Hippocampal formation (tissue), 2 donors: ENCODE measurements around the gene HOMEZ.
"Not testable (repeated sequence)": the region's sequence is repeated elsewhere in the genome, so short reads cannot be mapped to it uniquely, and the experiment has no call there.

ENCODE experiments used
- DNase-seq, 2 donors: peaks; one replicate each; lab custom pipeline; 2025; lab: John Stamatoyannopoulos, UW

The HOMEZ gene

GRCh38 chr14:23281247-23281646 lies 4.7 kb downstream of the HOMEZ start:
- no peak for DNase-seq

- not testable (repeated sequence) for DNase-seq
Measured at GRCh38 chr14:23277928-23278327, 8.0 kb downstream of the HOMEZ start.

DNA sequence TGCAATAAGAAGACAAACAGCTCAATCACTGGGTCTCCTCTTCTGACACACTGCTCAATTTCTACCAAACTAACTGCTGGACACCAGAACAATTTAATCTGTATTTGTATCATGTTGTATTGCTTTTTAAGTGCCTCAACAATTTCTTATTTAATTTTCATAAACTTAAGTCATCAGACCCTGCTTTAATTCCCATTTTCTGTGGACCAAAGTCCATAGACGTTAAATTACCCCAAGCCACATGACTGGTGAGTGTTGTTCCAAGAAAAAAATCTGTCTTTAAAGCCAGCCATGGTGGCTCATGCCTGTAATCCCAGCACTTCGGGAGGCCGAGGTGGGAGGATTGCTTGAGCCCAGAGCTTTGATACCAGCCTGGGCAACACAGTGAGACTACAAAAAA lies 8.7 kb downstream of the HOMEZ start:
- no peak for DNase-seq

DNA sequence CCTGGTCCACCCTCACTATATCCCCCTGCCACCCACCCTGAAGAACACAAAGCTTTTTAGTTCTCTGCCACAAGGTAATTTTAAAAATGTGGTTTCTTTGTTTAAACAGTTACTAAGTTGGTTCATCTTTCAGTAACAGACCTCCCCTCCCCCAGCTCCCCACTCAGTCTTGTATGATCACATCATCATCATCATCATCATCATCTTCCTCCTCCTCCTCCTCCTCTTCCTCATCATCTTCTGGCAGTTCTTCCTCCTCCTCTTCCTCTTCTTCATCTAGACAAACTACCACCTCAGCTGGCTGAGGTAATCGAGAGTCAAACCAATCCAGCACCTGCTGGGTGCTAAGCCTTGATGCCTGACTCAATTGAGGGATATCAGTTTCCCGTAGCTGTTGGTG lies 10.5 kb downstream of the HOMEZ start:
- no peak for DNase-seq

DNA sequence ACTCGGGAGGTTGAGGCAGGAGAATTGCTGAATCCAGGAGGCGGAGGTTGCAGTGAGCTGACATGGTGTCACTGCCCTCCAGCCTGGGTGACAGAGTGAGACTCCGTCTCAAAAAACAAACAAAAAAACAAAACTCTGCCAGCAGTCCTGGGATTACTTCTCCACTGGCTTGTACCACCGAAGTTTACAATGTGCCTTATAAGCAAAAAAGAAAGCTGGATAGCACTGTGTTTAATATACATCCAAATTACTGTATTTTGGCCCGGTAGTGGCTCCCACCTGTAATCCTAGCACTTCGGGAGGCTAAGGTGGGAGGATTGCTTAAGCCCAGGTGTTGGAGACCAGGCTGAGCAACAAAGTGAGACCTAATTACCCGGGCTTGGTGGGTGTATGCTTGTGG lies 16.7 kb downstream of the HOMEZ start:
- DNase-seq, result no peak

DNA sequence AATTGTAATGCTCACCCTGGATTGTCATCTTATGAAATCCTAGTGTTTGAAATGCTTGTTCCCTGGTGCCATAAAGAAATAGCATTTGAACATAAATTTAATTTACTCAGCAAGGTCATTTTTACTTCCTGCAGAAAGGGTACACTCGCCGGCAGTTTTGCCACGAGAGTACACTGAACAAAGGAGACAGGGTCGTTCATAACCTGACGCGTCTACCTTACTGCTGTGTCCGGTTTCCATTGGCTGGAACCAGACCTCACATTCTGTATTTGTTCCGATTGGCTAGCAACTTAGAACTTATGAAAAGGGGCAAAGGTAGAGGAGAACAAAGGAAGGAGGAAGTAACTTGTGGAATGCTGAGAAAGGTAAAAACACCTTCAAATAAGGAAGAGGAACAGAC lies 25.1 kb downstream of the HOMEZ start:
- DNase-seq, result not testable (repeated sequence)

GRCh38 chr14:23259426-23259825 lies 26.5 kb downstream of the HOMEZ start:
- no peak for DNase-seq

DNA sequence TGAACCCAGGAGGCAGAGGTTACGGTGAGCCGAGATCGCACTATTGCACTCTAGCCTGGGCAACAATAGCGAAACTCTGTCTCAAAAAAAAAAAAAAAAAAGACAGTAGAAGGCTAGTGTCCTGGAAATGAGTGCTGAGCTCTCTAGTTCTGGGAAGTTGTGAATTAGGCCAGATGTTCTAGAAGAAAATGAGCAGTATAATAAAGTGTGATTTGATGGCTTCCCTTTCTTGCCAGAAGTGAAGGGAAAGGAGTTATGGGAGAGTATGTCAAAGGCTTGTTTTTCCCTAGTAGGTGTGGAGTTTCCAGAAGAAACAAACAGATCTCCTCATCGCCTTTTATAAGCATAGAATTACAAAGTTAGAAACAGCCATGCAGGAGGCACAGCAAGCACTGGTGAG lies 27.7 kb downstream of the HOMEZ start:
- no peak for DNase-seq

GRCh38 chr14:23252420-23253333 lies 33.3 kb downstream of the HOMEZ start:
- no peak for DNase-seq

GRCh38 chr14:23252006-23252405 lies 33.9 kb downstream of the HOMEZ start:
- DNase-seq, result no peak

DNA sequence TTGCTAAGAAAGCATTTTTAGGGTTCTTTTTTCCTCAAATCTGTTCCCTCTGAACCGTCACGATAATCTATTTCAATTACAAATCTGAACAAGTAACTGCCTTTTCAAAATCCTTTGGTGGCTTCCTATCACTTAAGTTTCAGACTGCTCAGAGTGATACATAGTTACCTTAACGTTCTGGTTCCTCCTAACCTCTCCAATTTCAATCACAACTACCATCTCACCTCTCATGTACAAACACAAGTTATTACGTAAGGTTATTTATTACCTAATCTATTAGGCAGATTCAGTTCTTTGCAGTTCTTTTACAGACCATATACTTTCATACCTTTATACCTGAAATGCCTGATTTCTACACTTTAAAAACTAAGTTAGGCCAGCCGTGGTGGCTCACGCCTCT lies 36.1 kb downstream of the HOMEZ start:
- DNase-seq, result no peak

- no peak for DNase-seq
Measured at GRCh38 chr14:23248601-23249000, 37.3 kb downstream of the HOMEZ start.

GRCh38 chr14:23245282-23245681 lies 40.6 kb downstream of the HOMEZ start:
- no peak for DNase-seq

- DNase-seq, result no peak
Measured at GRCh38 chr14:23243066-23243465, 42.9 kb downstream of the HOMEZ start.

DNA sequence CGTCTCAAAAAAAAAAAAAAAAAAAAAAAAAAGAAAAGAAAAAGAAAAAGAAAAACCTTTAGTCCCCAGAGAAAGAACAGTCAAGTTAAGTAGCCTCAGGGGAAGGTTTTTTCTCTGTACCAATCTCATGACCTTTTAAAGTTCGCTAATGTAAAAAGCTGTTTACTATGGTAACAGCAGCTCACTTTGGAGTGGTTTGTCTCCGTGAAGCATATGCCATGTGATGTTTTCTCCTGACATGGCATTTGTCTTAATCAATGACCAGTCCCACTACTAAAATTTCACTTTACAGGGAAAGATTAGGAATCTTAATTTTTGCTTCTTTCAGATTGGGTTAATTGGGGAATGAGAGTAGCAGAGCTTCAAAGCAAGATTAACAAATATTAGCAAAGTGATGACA lies 43.9 kb downstream of the HOMEZ start:
- no peak for DNase-seq

- not testable (repeated sequence) for DNase-seq
Measured at GRCh38 chr14:23241061-23241715, 44.7 kb downstream of the HOMEZ start.

- DNase-seq, result no peak
Measured at GRCh38 chr14:23240661-23241060, 45.3 kb downstream of the HOMEZ start.

GRCh38 chr14:23237772-23238594 lies 47.9 kb downstream of the HOMEZ start, which contains the start of gene RNF212B:
Gene RNF212B (plus strand): TSS chr14:23237936. CDS start chr14:23240346, 2,410 bp downstream.
- DNase-seq, result peak; percentile 67 to 69

DNA sequence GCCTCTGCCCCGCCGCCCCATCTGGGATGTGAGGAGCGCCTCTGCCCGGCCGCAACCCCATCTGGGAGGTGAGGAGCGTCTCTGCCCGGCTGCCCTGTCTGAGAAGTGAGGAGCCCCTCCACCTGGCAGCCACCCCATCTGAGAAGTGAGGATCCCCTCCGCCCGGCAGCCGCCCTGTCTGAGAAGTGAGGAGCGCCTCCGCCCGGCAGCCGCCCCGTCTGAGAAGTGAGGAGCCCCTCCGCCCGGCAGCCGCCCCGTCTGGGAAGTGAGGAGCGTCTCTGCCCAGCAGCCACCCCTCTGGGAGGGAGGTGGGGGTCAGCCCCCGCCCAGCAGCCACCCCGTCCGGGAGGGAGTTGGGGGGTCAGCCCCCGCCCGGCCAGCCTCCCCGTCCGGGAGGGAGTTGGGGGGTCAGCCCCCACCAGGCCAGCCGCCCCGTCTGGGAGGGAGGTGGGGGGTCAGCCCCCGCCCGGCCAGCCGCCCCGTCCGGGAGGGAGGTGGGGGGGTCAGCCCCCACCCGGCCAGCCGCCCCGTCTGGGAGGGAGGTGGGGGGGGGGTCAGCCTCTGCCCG lies 53.6 kb downstream of the HOMEZ start:
- not testable (repeated sequence) for DNase-seq

DNA sequence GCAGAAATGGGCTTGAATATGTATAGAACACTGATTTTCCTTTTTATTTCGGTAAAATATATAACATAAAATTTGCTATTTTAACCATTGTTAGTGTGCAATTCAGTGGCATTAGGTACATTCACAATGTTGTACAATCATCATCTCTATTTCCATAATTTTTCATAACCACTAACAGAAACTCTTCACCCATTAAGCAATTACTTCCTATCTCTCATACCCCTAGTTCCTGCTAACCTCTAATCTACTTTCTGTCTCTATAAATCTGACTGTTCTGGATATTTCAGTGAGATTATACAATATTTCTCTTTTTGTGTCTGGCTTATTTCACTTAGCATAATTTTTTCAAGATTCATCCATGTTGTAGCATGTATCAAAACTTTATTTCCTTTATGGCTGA lies 57.1 kb downstream of the HOMEZ start:
- DNase-seq, result no peak

DNA sequence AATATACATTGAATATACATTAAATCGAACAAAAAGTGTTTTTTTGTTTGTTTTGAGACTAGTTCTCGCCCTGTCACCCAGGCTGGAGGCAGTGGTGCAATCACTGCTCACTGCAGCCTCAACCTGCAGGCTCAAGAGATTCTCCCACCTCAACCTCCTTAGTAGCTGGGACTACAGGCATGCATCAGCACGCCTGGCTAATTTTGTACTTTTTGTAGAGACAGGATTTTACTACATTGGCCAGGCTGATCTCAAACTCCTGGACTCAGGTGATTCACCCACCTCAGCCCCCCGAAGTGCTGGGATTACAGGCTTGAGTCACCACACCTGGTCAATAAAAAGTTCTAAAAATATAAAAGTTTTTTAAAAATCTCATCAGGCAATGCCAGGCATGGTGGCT lies 58.4 kb downstream of the HOMEZ start:
- DNase-seq, result no peak

DNA sequence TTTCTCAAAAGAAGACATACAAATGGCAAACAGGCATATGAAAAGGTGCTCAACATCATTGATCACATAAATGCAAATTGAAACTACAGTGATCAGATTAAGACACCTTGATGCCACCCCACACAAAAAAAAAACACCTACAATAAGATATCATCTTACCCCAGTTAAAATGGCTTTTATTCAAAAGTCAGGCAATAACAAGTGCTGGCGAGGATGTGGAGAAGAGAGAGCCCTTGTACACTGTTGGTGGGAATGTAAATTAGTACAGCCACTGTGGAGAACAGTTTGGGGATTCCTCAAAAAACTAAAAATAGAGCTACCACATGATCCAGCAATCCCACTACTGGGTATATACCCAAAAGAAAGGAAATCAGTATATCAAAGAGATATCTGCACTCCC lies 61.0 kb downstream of the HOMEZ start:
- not testable (repeated sequence) for DNase-seq
